Midbrain (tissue), 1 donor: ENCODE measurements around the gene MYO7A.

Experiments
- DNase-seq: peaks from one replicate; lab custom pipeline; 2025; lab: John Stamatoyannopoulos, UW

The MYO7A gene

DNA sequence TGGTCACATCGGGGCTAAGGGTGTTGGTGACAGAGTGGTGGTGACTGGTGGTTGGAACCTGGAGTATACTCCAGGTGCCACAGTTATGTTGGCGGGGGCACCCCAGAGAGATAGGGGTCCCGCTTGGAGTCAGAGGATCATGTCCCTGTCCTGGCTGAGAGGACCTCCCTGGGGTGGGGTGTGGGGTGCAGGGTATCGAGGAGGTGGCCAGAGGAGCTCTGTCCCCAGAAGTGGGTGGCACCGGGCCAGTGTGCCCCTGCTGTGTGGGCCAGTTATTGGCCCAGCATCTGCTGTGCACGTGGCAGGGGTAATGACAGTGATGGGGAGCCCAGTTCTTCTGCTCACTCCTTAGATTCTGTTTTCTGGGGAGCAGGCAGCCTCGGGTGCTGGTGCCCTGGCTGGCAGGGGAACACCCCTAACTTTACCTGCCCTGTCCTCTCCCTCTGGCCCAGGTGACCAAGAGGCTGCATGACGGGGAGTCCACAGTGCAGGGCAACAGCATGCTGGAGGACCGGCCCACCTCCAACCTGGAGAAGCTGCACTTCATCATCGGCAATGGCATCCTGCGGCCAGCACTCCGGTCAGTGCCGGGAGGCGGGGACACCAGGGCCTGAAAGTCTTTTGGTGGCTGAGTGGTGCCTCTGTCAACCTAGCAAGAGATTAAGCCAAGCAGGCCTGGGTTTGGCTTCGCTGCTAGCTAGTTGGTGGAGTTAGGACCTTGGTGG lies 56.3 kb downstream of the MYO7A start:
- DNase-seq = no peak

DNA sequence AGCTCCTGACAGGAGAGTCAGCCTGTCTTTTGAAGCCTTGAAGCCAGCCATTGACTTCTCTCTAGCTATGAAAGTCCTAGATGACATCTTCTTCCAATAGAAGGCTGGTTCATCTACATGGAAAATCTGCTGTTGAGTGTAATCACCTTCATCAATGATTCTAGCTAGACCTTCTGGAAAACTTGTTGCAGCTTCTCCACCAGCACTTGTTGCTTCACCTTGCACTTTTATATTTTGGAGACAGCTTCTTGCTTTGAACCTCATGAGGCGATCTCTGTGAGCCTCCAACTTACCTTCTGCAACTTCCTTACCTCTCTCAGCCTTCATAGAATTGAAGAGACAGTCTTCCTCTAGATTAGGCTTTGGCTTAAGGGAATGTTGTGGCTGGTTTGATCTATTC lies 58.3 kb downstream of the MYO7A start:
- no peak for DNase-seq

DNA sequence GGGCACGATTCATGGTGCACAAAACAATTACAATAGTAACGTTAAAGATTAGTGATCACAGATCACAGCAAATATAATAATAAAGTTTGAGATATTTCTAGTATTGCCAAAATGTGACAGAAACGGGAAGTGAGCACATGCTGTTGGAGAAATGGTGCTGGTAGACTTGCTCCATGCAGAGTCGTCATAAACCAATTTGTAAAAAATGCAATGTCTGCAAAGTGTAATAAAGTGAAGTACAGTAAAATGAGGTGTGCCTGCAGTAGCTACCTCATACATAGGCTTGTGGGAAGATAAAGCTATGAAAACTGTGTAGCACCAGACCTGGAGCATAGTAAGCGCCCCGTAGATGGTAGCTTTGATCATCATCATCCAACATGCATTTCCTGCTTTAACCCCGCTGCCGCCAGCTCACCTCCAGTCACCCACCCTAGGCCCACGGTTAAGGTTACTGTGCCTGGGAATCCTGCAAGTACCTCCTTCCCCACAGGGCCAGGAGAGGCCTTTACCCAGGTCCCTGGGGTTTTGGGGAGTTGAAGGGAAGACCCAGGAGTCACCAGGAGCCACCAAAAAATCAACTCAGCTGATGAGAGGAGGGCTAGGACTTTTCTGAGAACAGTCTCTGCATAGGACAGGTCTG lies 59.2 kb downstream of the MYO7A start:
- no peak for DNase-seq

DNA sequence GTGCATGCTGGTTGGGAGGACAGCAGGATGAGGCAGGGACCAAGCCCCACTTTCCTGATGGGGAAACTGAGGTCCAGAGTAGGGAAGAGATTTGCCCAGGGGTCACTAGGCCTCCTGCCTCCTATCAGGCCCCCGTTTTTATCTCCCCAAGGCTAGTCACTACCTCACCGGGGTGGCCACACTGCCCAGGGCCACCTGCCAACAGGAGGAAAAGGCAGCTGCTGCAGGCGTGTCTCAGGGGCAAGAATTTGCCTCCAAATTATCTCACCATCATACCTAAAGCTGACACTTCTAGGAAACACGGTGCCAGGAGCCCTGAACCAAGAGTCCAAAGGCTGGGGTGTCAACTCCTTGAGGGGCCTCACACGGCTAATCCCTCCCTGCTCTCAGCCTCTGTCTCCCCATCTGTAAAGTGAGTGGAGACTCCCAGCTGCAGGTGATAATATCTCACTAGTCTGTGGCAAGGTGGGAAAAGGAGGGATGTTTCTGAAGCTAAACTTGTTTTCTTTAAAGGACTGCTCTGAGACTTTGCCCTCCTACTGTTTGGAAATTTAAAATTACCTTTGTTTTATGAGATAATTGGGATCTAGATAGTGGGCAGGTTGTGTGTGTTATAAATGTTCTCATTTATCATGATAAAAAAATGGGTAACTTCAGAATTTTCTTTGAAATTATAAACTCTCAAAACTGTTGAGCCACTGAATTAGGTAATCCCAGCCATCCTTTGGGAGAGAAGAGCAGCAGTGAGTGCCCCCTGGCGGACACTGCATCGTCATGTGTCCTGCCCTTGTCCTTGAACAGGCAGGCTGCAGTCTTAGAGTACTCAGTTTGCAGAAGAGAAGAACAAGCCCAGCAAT lies 60.0 kb downstream of the MYO7A start:
- peak; percentile 79 for DNase-seq

DNA sequence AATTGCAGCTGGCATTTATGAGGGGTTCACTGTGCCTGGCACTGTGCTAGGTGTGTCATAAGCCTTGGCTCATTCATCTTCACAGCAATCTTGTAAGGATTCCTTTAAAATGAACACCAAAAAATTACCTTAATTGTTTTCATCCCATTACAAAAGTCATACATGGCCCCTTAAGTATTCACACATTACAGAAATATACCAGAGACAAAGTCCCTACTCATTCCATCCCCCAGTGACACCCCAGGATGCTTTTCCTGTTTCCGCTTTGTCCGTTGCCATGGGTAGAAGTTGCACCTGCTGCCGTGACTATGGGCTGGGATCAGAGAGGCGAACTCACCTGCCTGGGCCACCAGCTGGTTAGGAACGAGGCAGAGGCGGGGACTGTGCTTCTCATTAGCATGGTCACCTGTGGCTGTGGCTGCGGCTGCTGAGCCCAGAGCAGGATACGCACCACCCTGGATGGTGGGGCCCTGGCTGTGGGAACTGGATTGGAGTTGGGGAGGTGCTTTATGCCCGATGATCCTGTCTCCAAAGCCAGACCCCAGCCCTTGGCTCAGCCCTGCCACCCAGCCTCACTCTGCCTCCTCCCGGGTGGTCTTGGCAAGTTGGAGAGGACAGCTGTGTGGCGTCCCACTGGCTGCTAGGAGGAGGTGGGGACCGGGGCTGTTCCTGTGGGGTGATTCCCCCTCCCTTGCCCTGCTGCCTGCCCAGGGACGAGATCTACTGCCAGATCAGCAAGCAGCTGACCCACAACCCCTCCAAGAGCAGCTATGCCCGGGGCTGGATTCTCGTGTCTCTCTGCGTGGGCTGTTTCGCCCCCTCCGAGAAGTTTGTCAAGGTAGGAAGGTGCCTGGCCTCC lies 60.8 kb downstream of the MYO7A start:
- DNase-seq = no peak

DNA sequence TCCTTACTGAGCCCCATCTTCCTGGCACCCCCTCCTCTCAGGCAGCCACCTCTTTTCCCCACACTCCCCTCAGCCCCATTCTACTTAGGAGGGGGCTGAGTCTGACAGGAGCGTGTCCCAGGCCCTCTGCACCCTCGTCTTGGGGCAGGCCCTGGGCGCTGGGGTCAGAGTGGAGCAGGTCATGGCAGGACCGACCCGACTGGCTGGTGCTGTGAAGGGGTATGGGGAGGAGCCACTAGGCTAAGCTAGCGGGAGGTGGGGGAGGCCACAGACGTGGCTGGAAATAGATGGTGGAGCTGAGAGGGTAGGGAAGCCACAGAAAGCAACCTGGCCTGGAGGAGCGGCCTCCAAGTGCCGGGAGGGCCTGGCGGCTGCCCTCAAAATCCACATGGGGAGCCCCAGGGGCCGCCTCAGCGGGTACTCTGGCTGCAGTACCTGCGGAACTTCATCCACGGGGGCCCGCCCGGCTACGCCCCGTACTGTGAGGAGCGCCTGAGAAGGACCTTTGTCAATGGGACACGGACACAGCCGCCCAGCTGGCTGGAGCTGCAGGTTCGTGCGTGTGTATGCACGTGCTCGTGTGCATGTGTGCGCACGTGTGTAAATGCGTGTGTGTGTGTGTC lies 61.7 kb downstream of the MYO7A start:
- no peak for DNase-seq

DNA sequence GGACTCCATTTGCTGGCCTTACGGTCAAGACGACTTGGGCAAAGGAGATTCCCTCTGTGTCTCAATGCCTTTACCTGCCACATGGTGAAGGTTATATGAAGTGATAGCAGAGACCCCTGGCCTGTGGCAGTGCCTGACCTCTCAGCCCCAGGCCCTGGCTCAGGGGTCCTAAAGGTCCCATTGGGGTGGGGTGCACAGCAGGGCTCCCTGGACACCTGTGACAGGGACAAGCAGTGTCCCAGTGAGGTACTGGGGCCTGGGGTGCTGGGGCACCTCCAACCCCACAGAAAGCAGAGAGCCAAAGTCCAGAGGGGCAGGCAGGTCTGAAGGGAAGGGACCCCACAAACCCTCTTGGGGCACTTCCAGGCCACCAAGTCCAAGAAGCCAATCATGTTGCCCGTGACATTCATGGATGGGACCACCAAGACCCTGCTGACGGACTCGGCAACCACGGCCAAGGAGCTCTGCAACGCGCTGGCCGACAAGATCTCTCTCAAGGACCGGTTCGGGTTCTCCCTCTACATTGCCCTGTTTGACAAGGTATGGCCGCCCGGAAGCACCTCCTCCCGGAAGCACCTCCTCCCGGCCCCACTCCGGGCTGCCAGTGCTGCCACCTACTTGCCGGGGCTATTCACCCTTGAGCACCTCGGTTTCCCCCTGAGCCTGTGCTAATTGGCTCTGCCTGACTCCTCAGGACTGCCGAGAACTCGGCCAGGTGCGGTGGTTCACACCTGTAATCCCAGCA lies 62.5 kb downstream of the MYO7A start:
- no peak for DNase-seq

DNA sequence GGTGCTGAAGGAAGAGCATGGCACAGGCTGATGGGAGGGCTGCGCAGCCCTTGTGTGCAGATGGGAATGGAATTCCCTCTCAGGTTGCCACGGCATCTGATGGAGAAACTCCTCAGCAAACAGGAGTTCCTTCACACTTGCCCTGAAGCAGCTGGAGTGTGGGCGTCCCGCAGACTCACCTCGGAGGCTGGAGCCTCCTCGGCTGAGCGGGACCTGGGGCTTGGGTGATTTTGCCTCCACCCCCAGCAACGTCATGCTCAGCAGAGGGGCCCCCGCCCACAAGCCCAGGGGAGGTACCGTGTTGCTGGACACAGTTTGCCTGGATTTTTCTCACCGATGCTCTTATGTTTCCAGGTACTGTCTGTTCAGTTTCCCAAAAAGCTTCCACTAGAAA lies 63.4 kb downstream of the MYO7A start:
- DNase-seq = no peak

DNA sequence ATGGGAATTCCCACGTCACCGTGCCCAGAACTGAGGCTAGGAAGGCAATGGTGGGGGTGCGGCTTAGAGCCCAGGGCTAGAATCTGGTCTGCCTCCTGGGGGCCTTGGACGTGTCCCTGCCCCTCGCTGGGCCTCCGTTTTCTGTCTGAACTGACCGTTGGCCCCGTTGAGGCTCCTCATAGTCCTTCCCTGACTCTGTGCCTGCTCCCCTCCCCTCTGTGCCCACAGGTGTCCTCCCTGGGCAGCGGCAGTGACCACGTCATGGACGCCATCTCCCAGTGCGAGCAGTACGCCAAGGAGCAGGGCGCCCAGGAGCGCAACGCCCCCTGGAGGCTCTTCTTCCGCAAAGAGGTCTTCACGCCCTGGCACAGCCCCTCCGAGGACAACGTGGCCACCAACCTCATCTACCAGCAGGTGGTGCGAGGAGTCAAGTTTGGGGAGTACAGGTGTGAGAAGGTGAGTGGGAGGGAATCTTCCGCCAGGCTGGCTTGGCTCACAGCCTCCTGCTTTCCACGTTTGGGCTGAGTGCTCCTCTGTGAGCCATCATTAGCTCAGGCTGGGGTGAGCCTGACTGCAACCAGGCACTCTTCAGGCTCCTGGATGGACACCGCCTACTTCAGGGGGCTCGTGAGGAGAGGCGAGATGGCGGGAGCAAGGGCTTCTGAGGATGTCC lies 63.9 kb downstream of the MYO7A start:
- no peak for DNase-seq

DNA sequence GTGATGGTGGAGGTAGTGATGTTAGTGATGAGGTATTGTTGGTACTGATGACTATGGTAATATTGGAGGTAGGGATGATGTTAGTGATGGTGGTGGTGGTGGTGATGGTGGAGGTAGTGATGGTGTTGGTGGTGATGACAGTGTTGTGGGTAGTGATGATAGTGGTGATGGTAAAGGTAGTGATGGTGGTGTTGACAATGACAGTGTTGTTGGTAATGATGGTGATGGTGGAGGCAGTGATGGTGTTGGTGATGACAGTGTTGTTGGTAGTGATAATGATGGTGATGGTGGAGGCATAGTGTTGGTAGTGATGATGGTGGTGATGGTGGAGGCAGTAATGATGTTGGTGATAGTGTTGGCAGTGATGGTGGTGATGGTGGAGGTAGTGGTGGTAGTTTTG lies 65.1 kb downstream of the MYO7A start:
- no peak for DNase-seq

DNA sequence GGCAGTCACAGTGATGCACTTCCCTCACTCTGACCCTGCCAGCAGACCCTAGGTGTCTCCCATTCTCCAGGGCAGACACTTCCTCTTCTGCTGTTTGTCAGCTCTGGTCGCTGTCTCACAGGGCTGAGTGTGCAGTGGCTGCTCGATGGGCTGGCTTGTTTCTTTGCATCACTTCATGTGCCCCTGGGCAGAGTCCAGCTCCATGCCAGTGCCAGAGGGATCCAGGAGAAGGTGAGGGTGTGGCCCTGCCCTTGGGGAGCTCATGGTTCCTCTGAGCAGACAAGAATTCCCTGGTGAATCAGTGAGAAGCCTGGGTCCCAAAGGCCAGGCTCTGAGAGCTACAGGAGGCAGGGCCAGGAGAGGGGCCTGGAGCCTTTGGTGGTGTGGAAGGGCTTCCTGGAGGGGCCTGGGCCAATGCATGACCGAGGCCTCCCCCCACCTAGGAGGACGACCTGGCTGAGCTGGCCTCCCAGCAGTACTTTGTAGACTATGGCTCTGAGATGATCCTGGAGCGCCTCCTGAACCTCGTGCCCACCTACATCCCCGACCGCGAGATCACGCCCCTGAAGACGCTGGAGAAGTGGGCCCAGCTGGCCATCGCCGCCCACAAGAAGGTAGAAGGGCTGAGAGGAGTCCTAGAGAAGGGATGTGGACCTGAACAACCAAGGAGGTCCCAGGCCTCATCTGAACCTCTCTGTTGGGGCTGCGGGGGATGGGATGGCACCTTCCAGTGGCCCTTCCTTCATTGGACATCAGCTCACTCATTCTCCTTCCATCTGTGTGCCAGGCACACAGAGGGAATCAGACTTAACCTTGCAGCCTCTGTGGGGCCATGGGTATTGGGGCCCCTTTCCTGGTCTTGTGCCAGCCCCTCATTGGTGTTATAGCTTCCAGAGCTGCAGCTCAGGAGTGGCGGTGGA lies 66.1 kb downstream of the MYO7A start:
- no peak for DNase-seq

DNA sequence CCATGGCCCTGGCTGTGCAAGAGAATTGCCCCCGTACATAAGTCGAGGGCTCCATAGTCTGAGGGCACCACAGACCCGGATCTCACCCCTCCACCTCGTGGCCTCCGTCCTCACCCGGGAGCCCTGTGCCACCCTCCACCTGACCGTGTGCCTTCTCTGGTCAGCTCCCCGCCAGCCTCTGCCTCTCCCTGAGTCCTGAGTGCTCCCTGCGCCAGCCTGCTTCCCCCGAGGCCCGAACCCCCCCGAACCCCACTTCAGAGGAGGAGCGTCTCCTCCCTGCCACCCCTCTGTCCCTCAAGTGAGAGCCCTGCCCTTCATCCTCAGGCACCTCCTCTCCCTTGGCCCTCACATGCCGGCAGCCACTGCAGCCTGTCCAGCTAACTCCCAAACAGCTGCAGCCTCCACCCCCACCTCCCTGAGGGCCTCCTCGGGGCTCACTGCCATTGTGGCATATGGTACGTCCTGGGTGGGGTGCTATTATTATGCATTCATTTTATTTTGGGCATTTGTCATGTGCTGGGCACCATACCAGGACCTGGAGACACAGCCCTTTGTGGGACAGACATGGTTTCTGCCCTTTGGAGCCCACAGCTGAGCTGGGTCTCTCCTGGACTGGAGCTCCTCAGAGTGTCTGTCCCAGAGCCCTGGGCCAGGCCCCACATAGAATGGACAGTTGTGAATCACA lies 67.2 kb downstream of the MYO7A start:
- DNase-seq = no peak

DNA sequence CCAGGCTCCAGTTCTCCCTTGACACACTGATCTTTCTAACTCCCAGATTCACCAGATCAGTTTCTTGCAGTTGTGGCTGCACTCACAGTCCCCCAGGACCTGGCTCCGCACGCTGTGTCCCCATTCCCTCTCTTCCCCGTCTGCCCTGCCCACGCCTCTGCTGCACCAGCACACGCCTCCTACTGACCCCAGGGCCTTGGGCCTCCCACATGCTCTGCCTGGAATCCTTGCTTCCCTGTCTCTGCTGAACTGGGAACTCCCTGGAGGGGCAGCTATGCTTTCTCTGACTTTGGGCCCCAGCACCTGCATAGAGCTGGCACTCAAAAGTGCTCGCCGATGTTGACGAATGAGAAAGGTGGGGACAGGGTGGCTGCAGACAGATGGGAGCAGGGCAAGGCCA lies 68.9 kb downstream of the MYO7A start:
- no peak for DNase-seq

DNA sequence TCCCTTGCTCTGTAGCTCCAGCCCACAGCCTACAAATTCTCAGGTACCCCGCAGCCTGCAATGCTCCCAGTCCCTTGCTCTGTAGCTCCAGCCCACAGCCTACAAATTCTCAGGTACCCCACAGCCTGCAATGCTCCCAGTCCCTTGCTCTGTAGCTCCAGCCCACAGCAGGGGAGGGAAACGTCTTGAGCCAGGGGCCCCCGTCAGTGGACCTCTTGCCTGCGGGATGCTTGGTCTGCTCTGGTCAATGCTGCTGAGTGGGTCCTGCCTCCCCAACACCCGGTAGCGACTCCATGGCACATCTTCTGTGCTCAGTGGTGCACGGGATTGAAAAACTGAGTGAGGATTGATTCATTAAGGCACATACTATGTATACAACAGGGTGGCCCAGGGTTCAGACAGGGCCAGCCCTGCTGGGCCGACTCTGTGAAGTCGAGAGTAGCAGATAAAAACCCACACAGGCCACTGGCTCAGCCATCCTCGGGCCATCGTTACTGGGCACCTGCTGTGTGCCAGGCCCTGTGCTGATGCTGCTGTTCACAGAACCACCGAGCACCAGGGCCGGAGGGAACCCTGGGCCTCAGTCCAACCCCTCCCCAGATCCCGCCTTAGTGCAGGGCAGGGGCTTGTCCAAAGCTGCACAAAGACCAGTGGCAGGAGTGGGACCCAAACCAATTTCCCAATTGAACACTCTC lies 69.7 kb downstream of the MYO7A start:
- no peak for DNase-seq

DNA sequence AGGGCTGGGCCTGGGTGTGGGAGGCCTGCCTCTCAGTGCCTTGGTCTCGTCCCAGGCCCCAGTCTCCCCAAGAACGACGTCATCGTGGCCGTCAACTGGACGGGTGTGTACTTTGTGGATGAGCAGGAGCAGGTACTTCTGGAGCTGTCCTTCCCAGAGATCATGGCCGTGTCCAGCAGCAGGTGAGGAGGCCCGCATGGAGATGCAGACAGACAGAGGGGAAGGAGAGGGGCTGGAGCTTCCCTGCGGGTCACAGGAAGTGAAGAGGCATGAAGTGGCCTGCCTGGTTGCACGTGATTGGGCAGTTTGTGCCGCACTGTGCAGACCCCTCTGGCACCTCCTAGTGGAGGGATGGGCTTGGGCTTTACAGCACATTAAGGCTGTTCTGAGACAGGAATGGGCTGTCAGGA lies 70.4 kb downstream of the MYO7A start:
- no peak for DNase-seq

DNA sequence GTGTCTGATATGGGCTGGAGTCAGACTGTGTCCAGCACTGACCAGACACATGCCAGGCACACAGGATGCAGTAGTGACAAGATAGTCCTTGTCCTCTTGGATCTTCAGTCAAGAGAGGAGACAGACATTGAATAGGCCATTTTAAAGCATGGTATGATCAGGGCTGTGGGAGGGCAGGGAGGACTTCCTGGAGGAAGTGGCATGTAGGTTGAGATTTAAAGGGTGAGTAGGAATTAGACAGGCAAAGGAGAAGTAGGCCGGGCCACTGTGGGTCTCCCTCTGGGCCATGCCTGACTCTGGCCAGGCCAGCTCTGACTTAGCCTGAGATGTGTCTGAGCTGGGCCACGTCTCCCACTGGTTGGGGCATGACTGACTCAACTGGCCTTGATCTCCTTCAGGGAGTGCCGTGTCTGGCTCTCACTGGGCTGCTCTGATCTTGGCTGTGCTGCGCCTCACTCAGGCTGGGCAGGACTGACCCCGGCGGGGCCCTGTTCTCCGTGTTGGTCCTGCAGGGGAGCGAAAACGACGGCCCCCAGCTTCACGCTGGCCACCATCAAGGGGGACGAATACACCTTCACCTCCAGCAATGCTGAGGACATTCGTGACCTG lies 71.2 kb downstream of the MYO7A start:
- no peak for DNase-seq
